Ishikawa (cell line): ENCODE results near the gene HSF4.
A peak's percentile ranks its signal among the peaks of the same experiment; 100 is the strongest.

Source experiments
- CEBPB ChIP-seq: IDR thresholded peaks from 2 replicates; pipeline ENCODE4 v1.6.1; 2012
- CREB1 ChIP-seq: IDR thresholded peaks from 2 replicates; pipeline ENCODE4 v1.6.1; 2012; ENCODE audit warnings: low read depth
- EGR1 ChIP-seq: IDR thresholded peaks from 2 replicates; pipeline ENCODE4 v1.6.1; 2012
- EP300 ChIP-seq: IDR thresholded peaks from 2 replicates; pipeline ENCODE4 v1.6.1; 2012; ENCODE audit warnings: borderline replicate concordance
- FOXM1 ChIP-seq: IDR thresholded peaks from 2 replicates; pipeline ENCODE4 v1.6.1; 2012; ENCODE audit warnings: low read depth, borderline replicate concordance
- MAX ChIP-seq: IDR thresholded peaks from 2 replicates; pipeline ENCODE4 v1.6.1; 2012
- NFIC ChIP-seq: IDR thresholded peaks from 2 replicates; pipeline ENCODE4 v1.6.1; 2012
- RAD21 ChIP-seq: IDR thresholded peaks from 2 replicates; pipeline ENCODE4 v1.6.1; 2012; ENCODE audit warnings: low read depth
- REST ChIP-seq: IDR thresholded peaks from 2 replicates; pipeline ENCODE4 v1.6.1; 2012; ENCODE audit warnings: low read depth, mild to moderate bottlenecking
- TAF1 ChIP-seq: IDR thresholded peaks from 2 replicates; pipeline ENCODE4 v1.6.1; 2012; ENCODE audit warnings: low read depth, mild to moderate bottlenecking
- TCF12 ChIP-seq: IDR thresholded peaks from 2 replicates; pipeline ENCODE4 v1.6.1; 2012; ENCODE audit warnings: low read depth
- TEAD4 ChIP-seq: IDR thresholded peaks from 2 replicates; pipeline ENCODE4 v1.6.1; 2012
- USF1 ChIP-seq: IDR thresholded peaks from 2 replicates; pipeline ENCODE4 v1.6.1; 2012
- YY1 ChIP-seq: IDR thresholded peaks from 2 replicates; pipeline ENCODE4 v1.6.1; 2012; ENCODE audit warnings: low read depth
- ZBTB7A ChIP-seq: IDR thresholded peaks from 2 replicates; pipeline ENCODE4 v1.6.1; 2012; ENCODE audit warnings: low read depth

The HSF4 gene

GRCh38 chr16:67190448-67191399 is 26.2 kb downstream of the HSF4 start:
- TF ChIP-seq MAX (no peak), YY1 (no peak), ZBTB7A (no peak), TCF12 (no peak), EGR1 (no peak), CEBPB (no peak), EP300 (no peak), TAF1 (no peak), REST (no peak), USF1 (no peak), RAD21 (no peak), NFIC (no peak), CREB1 (no peak), FOXM1 (no peak), TEAD4 (no peak)

GRCh38 chr16:67191411-67191994 is 27.0 kb downstream of the HSF4 start:
- TF ChIP-seq REST (no peak), EGR1 (no peak), RAD21 (no peak), USF1 (no peak), EP300 (no peak)

GRCh38 chr16:67191995-67192681 is 27.6 kb downstream of the HSF4 start, which contains the start of gene E2F4:
Gene E2F4, plus strand, starts transcription at chr16:67192155. Its CDS starts 73 bp downstream, at chr16:67192228.
- no peak for TF ChIP-seq FOXM1
- peak; percentile 41; the same call in 1 of the 2 replicates for TF ChIP-seq TAF1
- TF ChIP-seq MAX = no peak; the same call in none of the 2 replicates
- TF ChIP-seq CREB1 = no peak
- TF ChIP-seq NFIC = no peak
- no peak for TF ChIP-seq REST
- TF ChIP-seq TCF12 = peak; percentile 36; the same call in 1 of the 2 replicates
- peak; percentile 50 for TF ChIP-seq USF1
- no peak for TF ChIP-seq TEAD4
- TF ChIP-seq EGR1 = 0 out of 2 replicates have a peak, but pooled peaks have one; percentile 9
- TF ChIP-seq RAD21 = no peak
- 0 out of 2 replicates have a peak, but pooled peaks have one; percentile 55 for TF ChIP-seq YY1
- TF ChIP-seq CEBPB = no peak
- no peak for TF ChIP-seq EP300
- TF ChIP-seq ZBTB7A = no peak
